HG03060 (cell line): ENCODE measurements around the gene TAF12.
"Not testable (repeated sequence)": the region's sequence is repeated elsewhere in the genome, so short reads cannot be mapped to it uniquely, and the experiment has no call there.

Experiments used
- ATAC-seq: cut with Tn5 transposase; IDR thresholded peaks from one replicate; pipeline ENCODE4 v1.9.1; 2021; ENCODE audit warnings: low read depth, moderate number of reproducible peaks; ENCODE audit not compliant: unreplicated experiment

The TAF12 gene

DNA sequence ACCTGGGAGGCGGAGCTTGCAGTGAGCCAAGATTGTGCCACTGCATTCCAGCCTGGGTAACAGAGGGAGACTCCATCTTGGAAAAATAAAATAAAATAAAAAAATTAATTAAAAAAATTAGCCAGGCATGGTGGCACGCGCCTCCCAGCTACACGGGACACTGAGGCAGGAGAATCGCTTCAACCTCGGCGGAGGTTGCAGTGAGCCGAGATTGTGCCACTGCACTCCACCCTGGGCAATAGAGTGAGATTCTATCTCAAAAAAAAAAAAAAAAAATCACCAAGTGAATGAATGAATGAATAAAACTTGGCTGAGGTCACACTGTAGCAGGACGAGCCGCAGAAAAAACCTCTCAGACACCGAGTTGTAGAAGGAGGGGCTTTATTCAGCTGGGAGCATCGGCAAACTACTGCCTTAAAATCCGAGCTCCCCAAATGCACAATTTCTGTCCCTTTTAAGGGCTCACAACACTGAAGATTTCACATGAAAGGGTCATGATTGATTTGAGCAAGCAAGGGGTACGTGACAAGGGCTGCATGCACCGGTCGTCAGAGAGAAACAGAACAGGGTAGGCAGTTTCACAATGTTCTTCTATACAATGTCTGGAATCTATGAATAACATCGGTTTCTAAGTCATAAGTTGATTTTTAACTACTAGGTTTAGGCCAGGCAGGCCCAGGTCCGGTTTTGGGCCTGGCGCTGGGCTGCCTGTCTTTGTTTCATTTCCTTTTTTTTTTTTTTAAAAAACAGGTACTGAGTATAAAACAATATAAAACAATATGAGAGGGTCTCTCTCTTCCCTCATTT, 56.1 kb downstream of the TAF12 start:
- ATAC-seq, result not testable (repeated sequence)

GRCh38 chr1:28582248-28582615, 60.6 kb downstream of the TAF12 start:
- ATAC-seq, result no peak

GRCh38 chr1:28581531-28582247, 61.2 kb downstream of the TAF12 start:
- peak; percentile 70 for ATAC-seq

GRCh38 chr1:28580722-28581530, 61.9 kb downstream of the TAF12 start:
- no peak for ATAC-seq

GRCh38 chr1:28579401-28579800, 63.5 kb downstream of the TAF12 start:
- ATAC-seq, result no peak

DNA sequence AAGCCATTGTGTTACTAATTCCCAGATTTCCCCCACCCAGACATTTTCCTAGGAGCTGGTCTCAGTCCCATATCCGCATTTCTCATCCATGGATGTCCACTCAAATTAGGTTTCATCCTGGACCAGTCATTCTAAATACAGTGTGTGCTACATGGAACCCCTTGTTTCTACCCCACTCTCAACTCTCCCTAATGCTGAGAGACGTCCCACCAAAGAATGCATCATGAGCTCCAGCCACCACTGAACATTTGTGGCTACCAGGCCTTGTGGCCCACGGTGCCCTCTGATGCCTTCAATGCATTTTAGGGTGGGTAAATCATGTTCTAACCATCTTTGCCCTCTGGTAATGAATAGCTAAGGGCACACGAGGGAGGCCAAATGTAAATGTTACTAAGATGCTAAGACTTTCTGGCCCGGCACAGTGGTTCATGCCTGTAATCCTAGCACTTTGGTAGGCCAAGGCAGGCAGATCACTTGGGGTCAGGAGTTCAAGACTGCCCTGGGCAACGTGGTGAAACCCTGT, 64.1 kb downstream of the TAF12 start:
- ATAC-seq, result no peak

GRCh38 chr1:28577738-28578536, 64.9 kb downstream of the TAF12 start:
- ATAC-seq, result no peak

DNA sequence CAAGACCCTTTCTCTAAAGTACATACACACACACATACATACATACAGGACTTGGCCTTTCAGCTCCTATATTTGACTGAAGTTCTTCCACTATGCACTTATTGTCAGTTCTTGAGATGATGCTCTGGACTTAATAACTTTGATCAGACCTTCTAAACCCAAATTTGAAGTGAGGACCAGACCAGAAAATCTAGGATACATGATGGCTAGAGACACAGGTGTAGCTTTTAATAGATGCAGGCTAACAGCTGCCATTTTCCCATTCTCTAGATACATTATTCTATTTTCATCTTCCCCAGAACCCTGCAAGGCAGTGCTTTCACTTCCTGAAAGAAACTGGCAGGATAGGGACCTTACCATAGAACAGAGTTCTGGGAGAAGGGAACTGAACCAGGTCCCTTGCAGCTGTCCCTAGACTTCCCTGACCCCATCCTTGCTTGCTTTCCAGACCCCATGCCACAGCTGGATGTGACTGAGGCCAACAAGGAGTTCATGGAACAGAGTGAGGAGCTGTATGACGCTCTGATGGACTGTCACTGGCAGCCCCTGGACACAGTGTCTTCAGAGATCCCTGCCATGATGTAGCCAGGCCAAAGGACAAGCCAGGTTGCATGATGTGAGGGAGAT, 65.7 kb downstream of the TAF12 start:
- ATAC-seq, result no peak

DNA sequence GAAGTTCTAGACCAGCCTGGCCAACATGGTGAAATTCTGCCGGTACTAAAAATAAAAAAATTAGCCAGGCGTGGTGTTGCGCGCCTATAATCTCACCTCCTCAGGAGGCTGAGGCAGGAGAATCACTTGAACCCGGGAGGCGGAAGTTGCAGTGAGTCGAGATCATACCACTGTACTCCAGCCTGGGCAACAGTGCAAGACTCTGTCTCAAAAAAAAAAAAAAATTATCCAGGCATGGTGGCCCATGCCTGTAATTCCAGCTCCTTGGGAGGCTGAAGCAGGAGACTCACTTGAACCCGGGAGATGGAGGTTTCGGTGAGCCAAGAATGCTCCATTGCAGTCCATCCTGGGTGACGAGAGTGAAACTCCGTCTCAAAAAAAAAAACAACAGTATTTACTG, 69.3 kb downstream of the TAF12 start:
- no peak for ATAC-seq

DNA sequence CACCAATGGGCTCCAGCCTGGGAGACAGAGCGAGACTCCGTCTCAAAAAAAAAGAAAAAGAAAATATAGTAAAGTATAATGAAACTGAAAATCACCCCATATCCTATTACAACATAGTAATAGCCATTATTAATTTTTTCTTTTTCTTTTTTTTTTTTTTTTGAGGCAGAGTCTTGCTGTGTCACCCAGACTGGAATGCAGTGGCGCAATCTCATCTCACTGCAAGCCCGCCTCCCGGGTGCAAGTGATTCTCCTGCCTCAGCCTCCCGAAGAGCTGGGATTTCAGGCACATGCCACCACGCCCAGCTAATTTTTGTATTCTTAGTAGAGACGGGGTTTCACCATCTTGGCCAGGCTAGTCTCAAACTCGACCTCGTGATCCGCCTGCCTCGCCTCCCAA, 70.0 kb downstream of the TAF12 start:
- ATAC-seq, result not testable (repeated sequence)

DNA sequence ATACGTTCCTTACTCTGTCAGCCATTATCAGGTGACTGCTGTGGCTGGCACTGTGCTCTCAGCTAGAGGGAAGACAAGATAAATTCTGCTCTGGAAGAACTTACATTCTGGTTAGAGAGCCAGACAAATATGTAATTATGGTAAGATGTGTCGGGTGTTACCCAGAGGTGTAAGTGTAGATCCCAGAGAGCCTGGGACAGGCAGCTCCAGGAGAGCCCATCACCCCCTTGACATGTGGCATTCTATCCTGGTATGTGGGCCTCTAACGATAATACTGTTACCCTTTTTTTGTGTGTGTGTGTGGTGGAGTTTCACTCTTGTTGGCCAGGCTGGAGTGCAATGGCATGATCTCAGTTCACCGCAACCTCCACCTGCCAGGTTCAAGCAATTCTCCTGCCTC, 71.0 kb downstream of the TAF12 start:
- no peak for ATAC-seq

DNA sequence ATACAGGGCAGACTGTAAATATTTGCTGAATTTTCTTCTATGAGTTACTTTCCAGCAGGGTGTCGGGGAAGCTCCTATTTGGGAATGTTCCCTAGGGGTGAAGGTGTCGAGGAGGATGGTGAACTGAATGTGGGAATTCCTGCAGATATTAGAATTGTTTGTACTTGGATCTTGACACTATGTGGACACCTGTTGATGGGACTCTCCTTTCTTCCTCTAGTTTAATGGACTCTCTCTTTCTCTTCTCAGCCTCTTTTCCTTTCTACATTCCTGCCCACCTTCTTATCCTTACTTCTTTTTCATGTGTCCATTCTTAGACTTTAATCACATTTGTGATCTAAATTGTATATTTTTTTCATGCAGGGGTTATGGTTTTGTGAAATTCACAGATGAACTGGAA, 75.9 kb downstream of the TAF12 start:
- ATAC-seq, result no peak

DNA sequence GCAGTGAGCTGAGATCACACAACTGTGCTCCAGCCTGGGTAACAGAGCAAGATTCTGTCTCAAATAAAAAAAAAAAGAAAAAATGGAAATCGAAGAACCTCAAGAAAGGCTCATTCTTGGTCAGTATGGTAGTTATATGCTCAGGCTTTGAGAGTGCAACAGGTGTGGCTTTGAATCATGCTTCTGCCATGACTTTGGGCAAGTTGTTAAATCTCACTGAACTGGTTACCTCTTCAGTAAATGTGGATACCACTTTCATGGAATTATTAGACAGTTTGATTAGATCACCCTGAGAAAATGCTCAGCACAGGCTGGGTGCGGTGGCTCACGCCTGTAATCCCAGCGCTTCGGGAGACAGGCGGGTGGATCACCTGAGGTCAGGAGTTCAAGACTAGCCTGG, 77.1 kb downstream of the TAF12 start:
- ATAC-seq, result no peak

- no peak for ATAC-seq
Observed at GRCh38 chr1:28565040-28565439, 77.8 kb downstream of the TAF12 start.

DNA sequence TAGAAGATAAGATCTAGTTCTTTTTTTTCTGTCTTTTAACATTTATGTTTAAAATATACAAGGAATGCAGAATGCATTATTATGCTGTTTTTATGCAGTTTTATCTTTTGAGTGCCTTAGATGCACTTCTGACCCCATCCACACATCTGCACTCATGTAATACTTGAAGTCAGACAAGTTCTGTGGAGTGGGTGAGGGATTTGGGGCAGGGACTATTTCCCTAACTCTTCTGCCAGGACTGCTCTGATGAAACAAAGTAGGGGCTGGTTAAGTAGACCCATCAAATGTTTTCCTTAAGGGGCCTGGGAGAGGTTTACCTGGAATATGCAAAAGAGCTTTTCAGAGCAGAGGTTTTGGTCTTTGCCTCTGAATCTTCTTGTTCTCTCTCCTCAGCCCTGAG, 78.6 kb downstream of the TAF12 start:
- no peak for ATAC-seq

DNA sequence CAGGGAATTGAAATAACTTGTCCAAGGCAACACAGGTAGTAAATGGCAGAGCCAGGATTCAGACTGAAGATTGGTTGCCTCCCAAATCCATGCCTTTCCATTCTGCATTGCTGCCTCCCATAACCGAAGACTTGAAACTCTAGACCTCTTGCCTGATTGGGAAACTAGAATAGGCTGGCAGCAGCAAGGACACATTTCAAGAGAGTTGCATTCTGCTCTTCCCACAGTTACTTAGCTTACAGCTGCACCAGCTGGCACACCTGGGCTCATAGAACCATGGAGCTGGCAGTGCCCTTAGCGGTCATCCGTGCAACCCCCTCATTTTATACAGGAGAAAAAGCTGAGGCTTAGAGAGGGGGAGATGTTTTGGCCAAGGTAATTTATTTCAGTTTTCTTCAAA, 82.0 kb downstream of the TAF12 start:
- ATAC-seq, result no peak
